ENCODE results near the gene PLCH2. TPM values are rescaled to one million over a fixed set of nuclear protein-coding genes. Genes with fewer than 3 reads are reported as not detected.

PLCH2 gene
- total and polyA plus RNA-seq, 2 donors (not counting 3 experiments of a cell fraction or from before 2014, with no cell fraction given): 0.19 to 0.31 TPM

DNA sequence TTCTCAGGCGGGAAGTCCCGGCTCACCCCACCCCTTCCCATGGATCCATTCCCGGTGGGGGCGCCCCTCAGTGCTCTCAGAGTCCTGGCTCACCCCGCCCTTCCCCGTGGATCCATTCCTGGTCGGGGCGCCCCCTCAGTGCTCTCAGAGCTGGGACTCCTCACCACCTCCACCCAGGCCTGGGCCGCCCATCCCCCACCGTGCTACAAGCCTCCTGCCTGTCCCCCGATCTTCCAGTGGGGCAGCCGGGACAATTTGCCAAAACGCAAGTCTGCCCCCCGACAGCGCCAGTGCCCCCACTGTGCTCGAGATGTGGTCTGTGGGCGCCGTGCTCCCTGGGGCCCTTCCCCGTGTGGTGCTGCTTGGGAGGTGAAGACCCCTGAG, 23.2 kb upstream of the PLCH2 start:
- FAIRE-seq (no peak), DNase-seq (ENCODE audit: low read depth, low spot score) (no peak)
- ChIA-PET POLR2A (no interaction called here), CTCF (no interaction called here)
- peak overlapping the region; percentile 27 for H2AFZ ChIP-seq (ENCODE audit: low read depth, low read length)
- no peaks in the 10 kb centered on the region for H3K36me3 ChIP-seq (ENCODE audit: control insufficient read depth in 2 of 2, extremely low read depth in 1 of 2, insufficient read depth in 2 of 2, low read length in 2 of 2)
- TF ChIP-seq EZH2 (IDR thresholded peaks at IDR 0.05; ENCODE audit: borderline replicate concordance, low read depth, low read length, severe bottlenecking) (no peak), POLR2AphosphoS5 (IDR thresholded peaks at IDR 0.05; ENCODE audit: insufficient read depth, low read depth, low read length) (no peak), CTCF (IDR thresholded peaks at IDR 0.05; ENCODE audit: extremely low read depth in 1 of 2, insufficient read depth in 1 of 2, low read depth in 1 of 2, low read length in 2 of 2) (no peak), MYC (IDR thresholded peaks at IDR 0.05; ENCODE audit: low read depth, low read length) (no peak), JUN (IDR thresholded peaks at IDR 0.05; ENCODE audit: borderline replicate concordance, insufficient read depth, insufficient read length, low read depth) (no peak), POLR2A (IDR thresholded peaks at IDR 0.05; ENCODE audit: low read depth, low read length) (no peak)
- no peak overlapping the region for H3K4me3 ChIP-seq (replicated peaks in 1 of 3; ENCODE audit: insufficient read depth in 1 of 3, low read depth in 1 of 3, low read length in 3 of 3)
- no peaks in the 10 kb centered on the region for H3K9me1 ChIP-seq (replicated peaks; ENCODE audit: control insufficient read depth, extremely low read depth, insufficient read depth, low read length)
- no TSS peak for BruUV-seq (replicated peaks)
- intact Hi-C loops (cut with micrococcal nuclease): loop anchor here (2.0 kb wide), 2 partner anchors 40 to 94 kb away; partner anchors contain the start of gene PEX10
- H3K27me3 ChIP-seq (ENCODE audit: control insufficient read depth in 2 of 2, insufficient read depth in 2 of 2, low read length in 2 of 2): no peaks in the 10 kb centered on the region
- peaks cover 24% of the 10 kb centered on the region for H3K4me1 ChIP-seq (ENCODE audit: control insufficient read depth, extremely low read depth, insufficient read depth, low read length)
- dilution Hi-C loops (cut with MboI; ENCODE audit: extremely low pct_ligation_motif_present, low sequenced_read_pairs): no loop called here
- H3K9ac ChIP-seq (replicated peaks; ENCODE audit: extremely low read depth, insufficient read depth, low read length): no peak overlapping the region
- H3K79me2 ChIP-seq (ENCODE audit: control insufficient read depth, insufficient read depth, low read length): no peaks in the 10 kb centered on the region
- H4K20me1 ChIP-seq (replicated peaks; ENCODE audit: control insufficient read depth, extremely low read depth, insufficient read depth, low read length): no peaks in the 10 kb centered on the region
- H3K9me3 ChIP-seq (replicated peaks; ENCODE audit: control insufficient read depth, insufficient read depth, low read length): no peaks in the 10 kb centered on the region
- peak overlapping the region; percentile 90 for H3K27ac ChIP-seq (ENCODE audit: insufficient read depth, low read depth, low read length)
- H3K4me2 ChIP-seq (ENCODE audit: insufficient read depth, low read length): no peak overlapping the region

DNA sequence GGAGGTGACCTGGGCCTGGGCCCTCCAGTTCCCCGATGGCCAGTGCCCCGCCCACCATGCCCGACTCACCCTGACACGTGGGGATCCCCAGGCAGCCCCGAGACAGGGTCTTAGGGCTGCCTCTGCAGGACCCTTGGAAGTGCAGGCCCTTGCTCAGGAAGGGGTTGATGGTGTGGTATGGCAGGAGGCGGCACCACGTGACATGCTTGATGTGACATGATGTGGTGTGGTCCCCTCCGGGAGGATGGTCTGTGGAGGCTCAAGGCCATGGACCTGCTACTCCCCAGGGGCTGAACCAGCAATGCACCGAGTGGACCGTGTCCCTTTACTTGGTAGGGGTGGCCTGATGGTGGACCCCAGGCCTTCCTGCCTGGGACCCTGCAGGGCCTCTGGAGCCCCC, 21.9 kb upstream of the PLCH2 start:
- no peaks in the 10 kb centered on the region for H3K9me1 ChIP-seq (replicated peaks; ENCODE audit: control insufficient read depth, extremely low read depth, insufficient read depth, low read length)
- BruUV-seq (replicated peaks): no TSS peak
- H3K36me3 ChIP-seq (ENCODE audit: control insufficient read depth in 2 of 2, extremely low read depth in 1 of 2, insufficient read depth in 2 of 2, low read length in 2 of 2): no peaks in the 10 kb centered on the region
- no peak overlapping the region for H3K4me2 ChIP-seq (ENCODE audit: insufficient read depth, low read length)
- no peak overlapping the region for H3K27ac ChIP-seq (ENCODE audit: insufficient read depth, low read depth, low read length)
- H3K9me3 ChIP-seq (replicated peaks; ENCODE audit: control insufficient read depth, insufficient read depth, low read length): no peaks in the 10 kb centered on the region
- intact Hi-C loops (cut with micrococcal nuclease): no loop called here
- no peak overlapping the region for H2AFZ ChIP-seq (ENCODE audit: low read depth, low read length)
- no peak overlapping the region for H3K4me3 ChIP-seq (replicated peaks in 1 of 3; ENCODE audit: insufficient read depth in 1 of 3, low read depth in 1 of 3, low read length in 3 of 3)
- H3K27me3 ChIP-seq (ENCODE audit: control insufficient read depth in 2 of 2, insufficient read depth in 2 of 2, low read length in 2 of 2): no peaks in the 10 kb centered on the region
- DNase-seq (ENCODE audit: low read depth, low spot score) (no peak), FAIRE-seq (no peak)
- dilution Hi-C loops (cut with MboI; ENCODE audit: extremely low pct_ligation_motif_present, low sequenced_read_pairs): no loop called here
- H3K4me1 ChIP-seq (ENCODE audit: control insufficient read depth, extremely low read depth, insufficient read depth, low read length): peaks cover 20% of the 10 kb centered on the region
- no peaks in the 10 kb centered on the region for H3K79me2 ChIP-seq (ENCODE audit: control insufficient read depth, insufficient read depth, low read length)
- TF ChIP-seq FOS (IDR thresholded peaks at IDR 0.05; ENCODE audit: borderline replicate concordance, insufficient read depth, low read length): no peak
- no peak for TF ChIP-seq MAX (IDR thresholded peaks at IDR 0.05; ENCODE audit: insufficient read depth, insufficient read length)
- TF ChIP-seq GATA2 (IDR thresholded peaks at IDR 0.05; ENCODE audit: insufficient read depth, insufficient read length, low read depth, low read length): no peak
- TF ChIP-seq CTCF (IDR thresholded peaks at IDR 0.05; ENCODE audit: extremely low read depth in 1 of 2, insufficient read depth in 1 of 2, low read depth in 1 of 2, low read length in 2 of 2): no peak
- TF ChIP-seq EZH2 (IDR thresholded peaks at IDR 0.05; ENCODE audit: borderline replicate concordance, low read depth, low read length, severe bottlenecking): no peak
- no peak for TF ChIP-seq JUN (IDR thresholded peaks at IDR 0.05; ENCODE audit: borderline replicate concordance, insufficient read depth, insufficient read length, low read depth)
- no peak for TF ChIP-seq POLR2AphosphoS5 (IDR thresholded peaks at IDR 0.05; ENCODE audit: insufficient read depth, low read depth, low read length)
- TF ChIP-seq POLR2A (IDR thresholded peaks at IDR 0.05; ENCODE audit: low read depth, low read length): no peak
- TF ChIP-seq MYC (IDR thresholded peaks at IDR 0.05; ENCODE audit: low read depth, low read length): no peak
- ChIA-PET POLR2A (no interaction called here), CTCF (no interaction called here)
- no peak overlapping the region for H3K9ac ChIP-seq (replicated peaks; ENCODE audit: extremely low read depth, insufficient read depth, low read length)
- no peaks in the 10 kb centered on the region for H4K20me1 ChIP-seq (replicated peaks; ENCODE audit: control insufficient read depth, extremely low read depth, insufficient read depth, low read length)

Measured in endothelial cell of umbilical vein (primary cell).